AG04450 (cell line): ENCODE results near the gene CENPC. TPM values are rescaled to one million over a fixed set of nuclear protein-coding genes. Genes with fewer than 3 reads are reported as not detected.
A peak's percentile ranks its signal among the peaks of the same experiment; 100 is the strongest.

Source experiments
- CTCF ChIA-PET: fragments of 300-600, 350-600 bp; formaldehyde crosslinking; extraction: SDS; loops from one replicate; lab custom pipeline; 2022; ENCODE audit warnings: antibody characterized with exemption, inconsistent platforms; lab: Charles Lee
- POLR2A ChIA-PET: fragments of 350-600 bp; formaldehyde crosslinking; extraction: SDS; loops from one replicate; lab custom pipeline; 2021; ENCODE audit warnings: antibody characterized with exemption, inconsistent platforms; lab: Yijun Ruan, JAX
- DNase-seq: peaks from one replicate; pipeline ENCODE4 v3.0.0-alpha.2; 2011; ENCODE audit warnings: low read depth, low spot score
- H3K27ac ChIP-seq: one replicate; pipeline ENCODE4 v1.5.1; 2012; ENCODE audit warnings: low read depth, low read length, control low read depth
- H3K27me3 ChIP-seq: one replicate; pipeline ENCODE4 v1.6.0; 2012; ENCODE audit warnings: low read length; ENCODE audit not compliant: control insufficient read depth, insufficient read depth
- H3K4me3 ChIP-seq: 2 replicates; pipeline ENCODE4 v1.5.1; 2011; ENCODE audit warnings: mild to moderate bottlenecking, low read depth, low read length, control low read depth
- H3K9me3 ChIP-seq: 2 replicates; pipeline ENCODE4 v1.5.1; 2012; ENCODE audit warnings: low read length; ENCODE audit not compliant: control insufficient read depth, insufficient read depth
- polyA minus RNA-seq: library from RNA; depleted of rRNA, polyadenylated mRNA; stranded (reverse); fragments of >200 nt; gene quantifications from 2 replicates; pipeline ENCODE4 v1.2.3, GENCODE V29; 2011; rRNA and poly(A)+ RNA removed
- polyA plus RNA-seq: library from polyadenylated mRNA; depleted of rRNA; stranded (reverse); fragments of >200 nt; gene quantifications from 2 replicates; pipeline ENCODE4 v1.2.3, GENCODE V29; 2011; rRNA removed
- TF ChIP-seq, protein P1 (sequence below): IDR thresholded peaks from 2 replicates; pipeline ENCODE4 v1.5.1; 2011; ENCODE audit warnings: low read depth, low read length, control low read depth, inconsistent platforms

The CENPC gene, protein sequence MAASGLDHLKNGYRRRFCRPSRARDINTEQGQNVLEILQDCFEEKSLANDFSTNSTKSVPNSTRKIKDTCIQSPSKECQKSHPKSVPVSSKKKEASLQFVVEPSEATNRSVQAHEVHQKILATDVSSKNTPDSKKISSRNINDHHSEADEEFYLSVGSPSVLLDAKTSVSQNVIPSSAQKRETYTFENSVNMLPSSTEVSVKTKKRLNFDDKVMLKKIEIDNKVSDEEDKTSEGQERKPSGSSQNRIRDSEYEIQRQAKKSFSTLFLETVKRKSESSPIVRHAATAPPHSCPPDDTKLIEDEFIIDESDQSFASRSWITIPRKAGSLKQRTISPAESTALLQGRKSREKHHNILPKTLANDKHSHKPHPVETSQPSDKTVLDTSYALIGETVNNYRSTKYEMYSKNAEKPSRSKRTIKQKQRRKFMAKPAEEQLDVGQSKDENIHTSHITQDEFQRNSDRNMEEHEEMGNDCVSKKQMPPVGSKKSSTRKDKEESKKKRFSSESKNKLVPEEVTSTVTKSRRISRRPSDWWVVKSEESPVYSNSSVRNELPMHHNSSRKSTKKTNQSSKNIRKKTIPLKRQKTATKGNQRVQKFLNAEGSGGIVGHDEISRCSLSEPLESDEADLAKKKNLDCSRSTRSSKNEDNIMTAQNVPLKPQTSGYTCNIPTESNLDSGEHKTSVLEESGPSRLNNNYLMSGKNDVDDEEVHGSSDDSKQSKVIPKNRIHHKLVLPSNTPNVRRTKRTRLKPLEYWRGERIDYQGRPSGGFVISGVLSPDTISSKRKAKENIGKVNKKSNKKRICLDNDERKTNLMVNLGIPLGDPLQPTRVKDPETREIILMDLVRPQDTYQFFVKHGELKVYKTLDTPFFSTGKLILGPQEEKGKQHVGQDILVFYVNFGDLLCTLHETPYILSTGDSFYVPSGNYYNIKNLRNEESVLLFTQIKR
- polyA plus RNA-seq: 5.2 and 8.0 TPM in 2 replicates
- polyA minus RNA-seq: 5.4 and 10.8 TPM in 2 replicates

DNA sequence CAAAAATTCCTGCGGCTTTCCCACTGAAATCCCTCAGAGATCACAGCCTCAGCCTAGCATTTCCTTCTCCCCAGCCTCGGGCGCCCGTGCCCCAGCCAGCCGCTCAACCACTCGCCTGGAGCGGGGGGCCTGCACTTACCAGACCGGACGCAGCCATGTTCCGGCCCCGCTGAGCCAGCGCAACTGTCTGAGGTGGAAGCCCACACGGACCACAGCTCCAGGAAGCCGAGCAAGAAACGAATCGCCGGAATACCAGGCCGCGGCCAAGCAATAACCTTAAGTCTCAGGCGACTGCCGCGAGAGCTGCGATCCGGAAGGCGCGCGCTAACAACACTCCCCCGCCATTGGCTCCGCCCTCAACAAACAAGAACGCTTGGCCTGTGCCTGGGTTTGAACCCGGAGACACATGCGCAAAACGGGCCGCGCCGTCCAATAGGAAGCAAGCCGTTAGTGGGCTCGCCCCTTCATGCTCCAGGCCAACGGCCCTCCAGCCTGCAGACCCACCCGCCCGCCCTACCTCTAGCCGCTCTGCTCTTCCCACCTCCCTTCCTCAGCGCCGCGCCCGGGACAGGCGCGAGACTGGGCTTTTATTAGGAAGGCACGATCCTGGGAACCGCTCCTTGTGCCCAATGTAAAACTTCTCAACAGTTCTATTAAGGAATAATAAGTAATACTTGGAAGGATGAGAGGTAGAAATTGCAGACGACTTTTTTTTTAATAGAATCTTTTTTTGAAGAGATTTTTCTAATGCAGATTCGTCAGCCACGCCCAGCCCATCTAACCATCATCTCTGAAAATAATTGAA lies at the start of gene CENPC:
Gene CENPC (minus strand): TSS at position 305 of the 805 bp plus-strand sequence. CDS start 148 bp downstream, at position 157.
- POLR2A ChIA-PET: no interaction called here
- Histone ChIP-seq H3K27me3 (no peaks in the 10 kb centered on the region), H3K9me3 (no peaks in the 10 kb centered on the region; the same call in 1 of the 2 replicates), H3K4me3 (peak within 1 kb of the TSS; percentile 83), H3K27ac (peak within 1 kb of the TSS; percentile 97)
- TF ChIP-seq, protein P1, sequence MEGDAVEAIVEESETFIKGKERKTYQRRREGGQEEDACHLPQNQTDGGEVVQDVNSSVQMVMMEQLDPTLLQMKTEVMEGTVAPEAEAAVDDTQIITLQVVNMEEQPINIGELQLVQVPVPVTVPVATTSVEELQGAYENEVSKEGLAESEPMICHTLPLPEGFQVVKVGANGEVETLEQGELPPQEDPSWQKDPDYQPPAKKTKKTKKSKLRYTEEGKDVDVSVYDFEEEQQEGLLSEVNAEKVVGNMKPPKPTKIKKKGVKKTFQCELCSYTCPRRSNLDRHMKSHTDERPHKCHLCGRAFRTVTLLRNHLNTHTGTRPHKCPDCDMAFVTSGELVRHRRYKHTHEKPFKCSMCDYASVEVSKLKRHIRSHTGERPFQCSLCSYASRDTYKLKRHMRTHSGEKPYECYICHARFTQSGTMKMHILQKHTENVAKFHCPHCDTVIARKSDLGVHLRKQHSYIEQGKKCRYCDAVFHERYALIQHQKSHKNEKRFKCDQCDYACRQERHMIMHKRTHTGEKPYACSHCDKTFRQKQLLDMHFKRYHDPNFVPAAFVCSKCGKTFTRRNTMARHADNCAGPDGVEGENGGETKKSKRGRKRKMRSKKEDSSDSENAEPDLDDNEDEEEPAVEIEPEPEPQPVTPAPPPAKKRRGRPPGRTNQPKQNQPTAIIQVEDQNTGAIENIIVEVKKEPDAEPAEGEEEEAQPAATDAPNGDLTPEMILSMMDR: no peak
- peak; percentile 94 for DNase-seq
- CTCF ChIA-PET: no interaction called here

DNA sequence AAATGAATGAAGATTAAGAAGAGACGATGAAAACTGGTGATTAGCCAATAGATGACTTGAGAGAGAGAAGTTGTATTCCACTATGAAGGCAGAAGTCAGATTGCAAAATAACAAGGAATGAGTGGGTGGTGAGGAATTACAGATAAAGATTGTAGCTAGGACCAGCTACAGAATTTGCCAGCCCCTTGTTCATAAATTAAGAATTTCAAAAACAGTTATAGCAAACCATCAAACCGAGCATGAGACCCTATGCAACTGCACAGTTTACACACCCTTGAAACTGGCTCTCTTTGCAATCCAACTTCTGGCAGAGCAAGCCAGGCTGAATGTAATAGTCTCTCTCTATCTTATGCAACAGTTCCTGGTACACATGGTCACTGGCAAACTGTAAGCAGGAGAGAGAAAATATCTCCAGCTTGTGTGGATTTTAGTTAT lies 48.5 kb upstream of the CENPC start:
- Histone ChIP-seq H3K4me3 (no peak overlapping the region), H3K27me3 (no peaks in the 10 kb centered on the region), H3K27ac (no peak overlapping the region), H3K9me3 (no peaks in the 10 kb centered on the region)
- ChIA-PET POLR2A (no interaction called here), CTCF (no interaction called here)
- TF ChIP-seq, protein P1: no peak
- DNase-seq: no peak

DNA sequence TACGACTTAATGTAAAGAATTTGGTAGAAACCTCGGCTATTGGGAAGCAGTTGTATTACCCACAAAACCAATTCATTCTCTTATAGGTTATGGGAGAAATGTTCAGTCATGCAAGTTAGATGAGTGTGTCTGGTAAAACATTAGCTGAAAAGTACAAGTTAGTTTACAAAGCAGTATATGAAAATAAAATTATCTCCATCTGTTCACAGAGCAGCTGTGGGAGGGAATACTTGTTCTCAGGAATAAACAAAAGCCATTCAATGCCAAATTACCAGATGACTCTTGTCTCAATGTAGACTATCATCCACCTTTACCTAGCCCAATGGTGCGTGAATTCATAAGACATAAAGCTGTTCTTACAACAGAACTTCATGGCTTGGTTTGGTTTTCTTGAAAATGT lies 41.9 kb upstream of the CENPC start:
- TF ChIP-seq, protein P1: no peak
- no peaks in the 10 kb centered on the region for H3K9me3 ChIP-seq
- H3K4me3 ChIP-seq: no peak overlapping the region
- CTCF ChIA-PET: no interaction called here
- no peak for DNase-seq
- H3K27ac ChIP-seq: no peak overlapping the region
- POLR2A ChIA-PET: no interaction called here
- H3K27me3 ChIP-seq: no peaks in the 10 kb centered on the region

DNA sequence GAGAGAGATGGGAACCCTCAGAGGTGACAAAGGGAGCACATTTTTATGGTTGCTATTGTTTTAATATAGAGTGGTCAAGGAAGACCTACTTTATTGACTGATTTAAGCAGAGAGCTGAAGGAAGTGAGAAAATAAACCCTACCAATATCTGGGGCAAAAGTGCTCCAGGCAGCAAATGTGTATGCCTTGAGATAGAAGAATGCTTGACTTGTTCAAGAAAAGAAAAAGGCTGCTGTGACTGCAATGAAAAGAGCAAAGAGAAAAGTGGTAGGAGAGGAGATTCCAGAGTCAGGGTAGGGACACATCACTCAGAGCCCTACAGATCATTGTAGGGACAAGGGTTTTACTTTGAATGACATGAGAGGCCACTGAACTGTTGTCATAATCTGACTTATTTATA lies 39.2 kb upstream of the CENPC start:
- CTCF ChIA-PET: no interaction called here
- DNase-seq: no peak
- Histone ChIP-seq H3K9me3 (no peaks in the 10 kb centered on the region), H3K27ac (no peak overlapping the region), H3K4me3 (no peak overlapping the region), H3K27me3 (no peaks in the 10 kb centered on the region)
- POLR2A ChIA-PET: no interaction called here
- TF ChIP-seq, protein P1: no peak
